ENCODE results near the gene BAIAP2L2.

GRCh38 chr22:38080850-38081635, 29.4 kb downstream of the BAIAP2L2 start:
- TF ChIP-seq CTCF (IDR thresholded peaks at IDR 0.05) (no peak), EZH2phosphoT487 (IDR thresholded peaks at IDR 0.05) (no peak), EZH2 (IDR thresholded peaks at IDR 0.05) (peak; percentile 63)

All from neural progenitor cell (in vitro differentiated cells).